ENCODE data around the gene BARX2. TPM values are rescaled to one million over a fixed set of nuclear protein-coding genes. Genes with fewer than 3 reads are reported as not detected.
"Not testable (repeated sequence)": the region's sequence is repeated elsewhere in the genome, so short reads cannot be mapped to it uniquely, and the experiment has no call there.

Gene BARX2
- polyA plus RNA-seq, 1 of the 3 experiments (the other 2 are of a cell fraction) = not detected

DNA sequence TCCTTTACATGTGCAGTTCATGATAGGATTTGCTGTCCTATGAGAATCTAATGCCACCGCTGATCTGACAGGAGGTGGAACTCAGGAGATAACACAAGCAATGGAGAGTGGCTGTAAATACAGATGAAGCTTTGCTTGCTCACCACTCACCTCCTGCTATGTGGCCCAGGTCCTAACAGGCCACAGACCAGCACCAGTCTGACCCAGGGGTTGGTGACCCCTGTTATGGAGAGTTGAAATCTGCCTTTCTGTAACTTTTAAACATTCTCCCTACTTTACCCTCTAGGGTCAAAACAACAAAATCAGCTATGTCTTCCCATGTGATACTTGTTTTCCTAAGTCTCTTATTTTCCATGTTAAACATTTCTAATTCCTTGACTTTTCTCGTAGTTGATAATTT, 48.7 kb upstream of the BARX2 start:
- POLR2A ChIA-PET = no interaction called here
- H2AFZ ChIP-seq (ENCODE audit: low read depth) = no peak overlapping the region
- no peak for DNase-seq
- no peaks in the 10 kb centered on the region for H3K79me2 ChIP-seq (ENCODE audit: insufficient read depth)
- no peaks in the 10 kb centered on the region for H3K9me3 ChIP-seq
- H4K20me1 ChIP-seq (ENCODE audit: insufficient read depth) = no peaks in the 10 kb centered on the region
- 93% methylated on average over 2 of the region's 2 CpGs for WGBS (ENCODE audit: low lambda C conversion rate)
- no peak overlapping the region for H3K4me2 ChIP-seq
- H3K36me3 ChIP-seq (replicated peaks in 1 of 2; ENCODE audit: control insufficient read depth in 1 of 2, insufficient read depth in 2 of 2, low read length in 1 of 2) = no peaks in the 10 kb centered on the region
- CTCF ChIA-PET = interaction anchor here (1.1 to 2.9 kb wide), 3 partner anchors 8 to 442 kb away, joined by 6 to 16 read pairs (median 6); no protein-coding TSS in a partner anchor
- H3K27ac ChIP-seq (ENCODE audit: low read depth in 2 of 2, low read length in 1 of 2) = no peak overlapping the region
- no peaks in the 10 kb centered on the region for H3F3A ChIP-seq (replicated peaks; ENCODE audit: insufficient read depth)
- no peak overlapping the region for H3K9ac ChIP-seq
- no peaks in the 10 kb centered on the region for H3K27me3 ChIP-seq (ENCODE audit: insufficient read depth)
- no peaks in the 10 kb centered on the region for H3K9me2 ChIP-seq
- H3K4me1 ChIP-seq (ENCODE audit: control insufficient read depth in 1 of 2, insufficient read depth in 2 of 2, low read depth in 1 of 2, low read length in 1 of 2) = peaks cover 0 to 6% of the 10 kb centered on the region in 2 experiments; a peak in 2 of 4 replicates
- TF ChIP-seq, protein P1, sequence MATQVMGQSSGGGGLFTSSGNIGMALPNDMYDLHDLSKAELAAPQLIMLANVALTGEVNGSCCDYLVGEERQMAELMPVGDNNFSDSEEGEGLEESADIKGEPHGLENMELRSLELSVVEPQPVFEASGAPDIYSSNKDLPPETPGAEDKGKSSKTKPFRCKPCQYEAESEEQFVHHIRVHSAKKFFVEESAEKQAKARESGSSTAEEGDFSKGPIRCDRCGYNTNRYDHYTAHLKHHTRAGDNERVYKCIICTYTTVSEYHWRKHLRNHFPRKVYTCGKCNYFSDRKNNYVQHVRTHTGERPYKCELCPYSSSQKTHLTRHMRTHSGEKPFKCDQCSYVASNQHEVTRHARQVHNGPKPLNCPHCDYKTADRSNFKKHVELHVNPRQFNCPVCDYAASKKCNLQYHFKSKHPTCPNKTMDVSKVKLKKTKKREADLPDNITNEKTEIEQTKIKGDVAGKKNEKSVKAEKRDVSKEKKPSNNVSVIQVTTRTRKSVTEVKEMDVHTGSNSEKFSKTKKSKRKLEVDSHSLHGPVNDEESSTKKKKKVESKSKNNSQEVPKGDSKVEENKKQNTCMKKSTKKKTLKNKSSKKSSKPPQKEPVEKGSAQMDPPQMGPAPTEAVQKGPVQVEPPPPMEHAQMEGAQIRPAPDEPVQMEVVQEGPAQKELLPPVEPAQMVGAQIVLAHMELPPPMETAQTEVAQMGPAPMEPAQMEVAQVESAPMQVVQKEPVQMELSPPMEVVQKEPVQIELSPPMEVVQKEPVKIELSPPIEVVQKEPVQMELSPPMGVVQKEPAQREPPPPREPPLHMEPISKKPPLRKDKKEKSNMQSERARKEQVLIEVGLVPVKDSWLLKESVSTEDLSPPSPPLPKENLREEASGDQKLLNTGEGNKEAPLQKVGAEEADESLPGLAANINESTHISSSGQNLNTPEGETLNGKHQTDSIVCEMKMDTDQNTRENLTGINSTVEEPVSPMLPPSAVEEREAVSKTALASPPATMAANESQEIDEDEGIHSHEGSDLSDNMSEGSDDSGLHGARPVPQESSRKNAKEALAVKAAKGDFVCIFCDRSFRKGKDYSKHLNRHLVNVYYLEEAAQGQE (IDR thresholded peaks at IDR 0.05; ENCODE audit: low read depth, low read length) = no peak
- TF ChIP-seq FOXM1 (IDR thresholded peaks at IDR 0.05; ENCODE audit: low read depth) (no peak), RXRA (IDR thresholded peaks at IDR 0.05; ENCODE audit: borderline replicate concordance, low read depth) (no peak), MXI1 (IDR thresholded peaks at IDR 0.05; ENCODE audit: low read depth, low read length) (no peak), TAF1 (IDR thresholded peaks at IDR 0.05; ENCODE audit: borderline replicate concordance, low read depth, low read length) (no peak), TEAD4 (IDR thresholded peaks at IDR 0.05; ENCODE audit: borderline replicate concordance, insufficient read depth) (no peak), FOSL2 (IDR thresholded peaks at IDR 0.05; ENCODE audit: borderline replicate concordance, low read depth) (no peak), NRF1 (IDR thresholded peaks at IDR 0.05; ENCODE audit: low read depth, low read length) (no peak), ELF1 (IDR thresholded peaks at IDR 0.05) (no peak), RAD21 (IDR thresholded peaks at IDR 0.05; ENCODE audit: low read length) (no peak), GABPA (IDR thresholded peaks at IDR 0.05; ENCODE audit: low read depth) (no peak), RCOR1 (IDR thresholded peaks at IDR 0.05; ENCODE audit: low read length) (no peak), JUND (IDR thresholded peaks at IDR 0.05) (no peak), YY1 (IDR thresholded peaks at IDR 0.05; ENCODE audit: low read depth) (no peak)
- TF ChIP-seq, protein P2, sequence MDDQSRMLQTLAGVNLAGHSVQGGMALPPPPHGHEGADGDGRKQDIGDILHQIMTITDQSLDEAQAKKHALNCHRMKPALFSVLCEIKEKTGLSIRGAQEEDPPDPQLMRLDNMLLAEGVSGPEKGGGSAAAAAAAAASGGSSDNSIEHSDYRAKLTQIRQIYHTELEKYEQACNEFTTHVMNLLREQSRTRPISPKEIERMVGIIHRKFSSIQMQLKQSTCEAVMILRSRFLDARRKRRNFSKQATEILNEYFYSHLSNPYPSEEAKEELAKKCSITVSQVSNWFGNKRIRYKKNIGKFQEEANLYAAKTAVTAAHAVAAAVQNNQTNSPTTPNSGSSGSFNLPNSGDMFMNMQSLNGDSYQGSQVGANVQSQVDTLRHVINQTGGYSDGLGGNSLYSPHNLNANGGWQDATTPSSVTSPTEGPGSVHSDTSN (IDR thresholded peaks at IDR 0.05) = no peak
- TF ChIP-seq, protein P3, sequence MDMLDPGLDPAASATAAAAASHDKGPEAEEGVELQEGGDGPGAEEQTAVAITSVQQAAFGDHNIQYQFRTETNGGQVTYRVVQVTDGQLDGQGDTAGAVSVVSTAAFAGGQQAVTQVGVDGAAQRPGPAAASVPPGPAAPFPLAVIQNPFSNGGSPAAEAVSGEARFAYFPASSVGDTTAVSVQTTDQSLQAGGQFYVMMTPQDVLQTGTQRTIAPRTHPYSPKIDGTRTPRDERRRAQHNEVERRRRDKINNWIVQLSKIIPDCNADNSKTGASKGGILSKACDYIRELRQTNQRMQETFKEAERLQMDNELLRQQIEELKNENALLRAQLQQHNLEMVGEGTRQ (IDR thresholded peaks at IDR 0.05; ENCODE audit: borderline replicate concordance, low read depth, low read length) = no peak
- TF ChIP-seq, protein P4, sequence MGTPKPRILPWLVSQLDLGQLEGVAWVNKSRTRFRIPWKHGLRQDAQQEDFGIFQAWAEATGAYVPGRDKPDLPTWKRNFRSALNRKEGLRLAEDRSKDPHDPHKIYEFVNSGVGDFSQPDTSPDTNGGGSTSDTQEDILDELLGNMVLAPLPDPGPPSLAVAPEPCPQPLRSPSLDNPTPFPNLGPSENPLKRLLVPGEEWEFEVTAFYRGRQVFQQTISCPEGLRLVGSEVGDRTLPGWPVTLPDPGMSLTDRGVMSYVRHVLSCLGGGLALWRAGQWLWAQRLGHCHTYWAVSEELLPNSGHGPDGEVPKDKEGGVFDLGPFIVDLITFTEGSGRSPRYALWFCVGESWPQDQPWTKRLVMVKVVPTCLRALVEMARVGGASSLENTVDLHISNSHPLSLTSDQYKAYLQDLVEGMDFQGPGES (IDR thresholded peaks at IDR 0.05; ENCODE audit: low read depth, low read length) = no peak
- no peak overlapping the region for H3K4me3 ChIP-seq (ENCODE audit: low read depth in 2 of 2, low read length in 1 of 2)

GRCh38 chr11:129327708-129328107, 47.9 kb upstream of the BARX2 start:
- CTCF ChIA-PET = interaction anchor here (1.1 to 2.9 kb wide), 3 partner anchors 9 to 442 kb away, joined by 6 to 16 read pairs (median 6); no protein-coding TSS in a partner anchor
- H3K4me2 ChIP-seq; H3K27ac ChIP-seq (ENCODE audit: low read depth in 2 of 2, low read length in 1 of 2); H3F3A ChIP-seq (replicated peaks; ENCODE audit: insufficient read depth); H3K36me3 ChIP-seq (replicated peaks in 1 of 2; ENCODE audit: control insufficient read depth in 1 of 2, insufficient read depth in 2 of 2, low read length in 1 of 2); POLR2A ChIA-PET; H2AFZ ChIP-seq (ENCODE audit: low read depth); H4K20me1 ChIP-seq (ENCODE audit: insufficient read depth); H3K27me3 ChIP-seq (ENCODE audit: insufficient read depth); H3K4me3 ChIP-seq (ENCODE audit: low read depth in 2 of 2, low read length in 1 of 2); H3K79me2 ChIP-seq (ENCODE audit: insufficient read depth); H3K9ac ChIP-seq; DNase-seq; H3K4me1 ChIP-seq (ENCODE audit: control insufficient read depth in 1 of 2, insufficient read depth in 2 of 2, low read depth in 1 of 2, low read length in 1 of 2); H3K9me3 ChIP-seq; H3K9me2 ChIP-seq: not testable (repeated sequence)
- WGBS (ENCODE audit: low lambda C conversion rate) = 77% methylated on average over 4 of the region's 4 CpGs
